HL-60 (cell line): Measurements from ENCODE around the gene PFN4.

Experiments used
- DNase-seq, 2 experiments: peaks; one replicate each; pipeline ENCODE4 v3.0.0-alpha.2; 2010 to 2020; ENCODE audit warnings: low read depth in 1 of 2, low spot score in 1 of 2
- H3K27ac ChIP-seq: fragments of 250-450 bp; sonication (Bioruptor Pico); replicated peaks from 2 replicates; pipeline ENCODE4 v1.5.1; 2020; ENCODE audit warnings: mild to moderate bottlenecking, moderate library complexity
- H3K27me3 ChIP-seq: fragments of 250-450 bp; sonication (Bioruptor Pico); 2 replicates; pipeline ENCODE4 v1.5.1; 2021; ENCODE audit warnings: mild to moderate bottlenecking, moderate library complexity; ENCODE audit not compliant: insufficient read depth, poor library complexity, severe bottlenecking
- H3K4me3 ChIP-seq: replicated peaks from 2 replicates; pipeline ENCODE4 v1.5.1; 2011; ENCODE audit warnings: mild to moderate bottlenecking, control low read depth, low read length; ENCODE audit not compliant: insufficient read depth
- CTCF ChIP-seq: IDR thresholded peaks from one replicate; pipeline ENCODE4 v1.5.1; 2011; ENCODE audit warnings: low read length, control low read depth, inconsistent platforms; ENCODE audit not compliant: insufficient read depth
- GABPA ChIP-seq: IDR thresholded peaks from 2 replicates; pipeline ENCODE4 v1.6.1; 2012; ENCODE audit warnings: low read depth
- POLR2AphosphoS5 ChIP-seq: IDR thresholded peaks from 2 replicates; pipeline ENCODE4 v1.6.1; 2012; ENCODE audit warnings: low read depth
- REST ChIP-seq: IDR thresholded peaks from 2 replicates; pipeline ENCODE4 v1.6.1; 2012; ENCODE audit warnings: low read depth; ENCODE audit not compliant: insufficient replicate concordance
- SPI1 ChIP-seq: IDR thresholded peaks from 2 replicates; pipeline ENCODE4 v1.6.1; 2012; ENCODE audit warnings: low read depth, mild to moderate bottlenecking, borderline replicate concordance

PFN4 gene

GRCh38 chr2:24072259-24072658, 50.9 kb downstream of the PFN4 start:
- Histone ChIP-seq H3K27me3 (no peaks in the 10 kb centered on the region), H3K4me3 (no peak overlapping the region), H3K27ac (no peak overlapping the region)
- no peak for TF ChIP-seq POLR2AphosphoS5
- no peak for TF ChIP-seq SPI1
- TF ChIP-seq CTCF, result no peak
- no peak for TF ChIP-seq GABPA
- no peak for TF ChIP-seq REST
- DNase-seq, result no peak

- no peak for DNase-seq
- no peak for TF ChIP-seq POLR2AphosphoS5
- TF ChIP-seq SPI1, result no peak
- TF ChIP-seq CTCF, result no peak
- no peak for TF ChIP-seq REST
- no peak for TF ChIP-seq GABPA
- Histone ChIP-seq H3K27me3 (no peaks in the 10 kb centered on the region), H3K4me3 (no peak overlapping the region), H3K27ac (no peak overlapping the region)
Observed at GRCh38 chr2:24065341-24065740, 57.8 kb downstream of the PFN4 start.
